IPS-20b (cell line): ENCODE data around the gene ZEB1.

Experiments
- H3K27ac ChIP-seq: one replicate; pipeline ENCODE4 v1.5.1; 2013; ENCODE audit warnings: low read length
- H3K27me3 ChIP-seq: 2 replicates; pipeline ENCODE4 v1.6.1; 2013; ENCODE audit warnings: mild to moderate bottlenecking, low read length, inconsistent platforms; ENCODE audit not compliant: insufficient read depth
- H3K36me3 ChIP-seq: 2 replicates; pipeline ENCODE4 v1.6.1; 2013; ENCODE audit warnings: low read depth, mild to moderate bottlenecking, inconsistent platforms, low read length, moderate library complexity; ENCODE audit not compliant: insufficient read depth
- H3K4me1 ChIP-seq: 2 replicates; pipeline ENCODE4 v1.6.1; 2013; ENCODE audit warnings: mild to moderate bottlenecking, control low read depth, inconsistent platforms, low read length, moderate library complexity; ENCODE audit not compliant: insufficient read depth
- H3K4me3 ChIP-seq: 2 replicates; pipeline ENCODE4 v1.5.1; 2013; ENCODE audit warnings: mild to moderate bottlenecking, low read length, inconsistent platforms
- H3K9ac ChIP-seq: 2 replicates; pipeline ENCODE4 v1.6.1; 2013; ENCODE audit warnings: low read depth, mild to moderate bottlenecking, inconsistent platforms, low read length, moderate library complexity
- H3K9me3 ChIP-seq: 2 replicates; pipeline ENCODE4 v1.6.1; 2013; ENCODE audit warnings: mild to moderate bottlenecking, low read depth, low read length, inconsistent platforms; ENCODE audit not compliant: insufficient read depth

ZEB1 gene

DNA sequence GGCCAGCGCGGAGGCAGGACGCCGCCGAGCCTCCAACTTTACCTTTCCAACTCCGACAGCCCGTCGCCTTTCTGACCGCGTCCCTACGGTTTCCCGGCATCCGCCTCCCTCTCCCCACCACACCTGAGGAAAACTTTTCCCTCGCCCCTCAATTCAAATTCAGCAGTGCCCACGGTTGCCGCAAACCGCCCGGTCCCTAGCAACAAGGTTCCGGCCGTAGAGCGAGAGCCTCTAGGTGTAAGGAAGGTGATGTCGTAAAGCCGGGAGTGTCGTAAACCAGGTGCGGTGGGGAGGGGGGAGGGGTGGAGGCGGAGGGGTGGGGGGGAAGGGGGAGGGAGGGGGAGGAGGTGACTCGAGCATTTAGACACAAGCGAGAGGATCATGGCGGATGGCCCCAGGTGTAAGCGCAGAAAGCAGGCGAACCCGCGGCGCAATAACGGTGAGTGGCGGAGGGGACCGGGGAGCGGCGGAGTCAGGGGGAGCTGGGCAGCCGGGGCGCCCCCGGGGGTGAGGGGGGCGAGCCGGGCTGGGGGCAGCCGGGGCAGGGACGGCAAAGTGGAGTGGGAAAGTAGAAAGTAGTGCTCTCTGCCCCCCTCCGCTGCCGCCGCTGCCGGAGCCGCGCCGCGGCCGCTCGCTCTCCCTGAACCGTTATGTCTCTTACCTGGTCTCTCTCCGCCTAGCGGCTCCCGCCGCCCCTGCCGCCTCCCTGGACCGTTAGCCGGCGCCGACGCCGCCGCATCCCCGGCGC lies at the start of gene ZEB1:
Gene ZEB1, plus strand, starts transcription at position 363 of the 748 bp plus-strand sequence. Its CDS starts 19 bp downstream, at position 382.
- peaks cover 62% of the 10 kb centered on the region for H3K27me3 ChIP-seq
- no peak within 1 kb of the TSS for H3K27ac ChIP-seq
- H3K36me3 ChIP-seq = no peaks in the 10 kb centered on the region
- H3K9me3 ChIP-seq = no peaks in the 10 kb centered on the region
- peak within 1 kb of the TSS; percentile 89 for H3K4me3 ChIP-seq
- H3K4me1 ChIP-seq = peaks cover 7% of the 10 kb centered on the region; the same call in 1 of the 2 replicates
- H3K9ac ChIP-seq = peak within 1 kb of the TSS; percentile 69; the same call in 1 of the 2 replicates

DNA sequence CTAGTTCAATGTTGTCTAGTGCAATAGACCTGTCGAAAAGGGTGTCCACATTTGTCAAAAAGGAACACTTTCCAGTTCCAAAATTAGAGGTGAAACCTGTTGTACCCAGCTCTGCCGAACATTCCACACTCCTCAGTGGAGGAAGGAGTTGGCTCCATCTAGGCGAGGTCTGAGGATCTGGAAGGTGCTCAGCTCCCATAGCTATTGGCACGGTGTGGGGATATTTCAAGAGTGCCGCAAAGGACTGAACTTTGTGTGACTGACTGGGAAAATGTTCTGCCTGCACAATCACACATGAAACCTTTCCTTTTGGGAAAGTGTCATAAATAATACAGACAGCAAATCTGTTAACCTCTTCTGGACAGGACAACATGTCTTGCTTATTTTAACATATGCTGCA lies 48.1 kb upstream of the ZEB1 start:
- Histone ChIP-seq H3K9ac (no peak overlapping the region), H3K27me3 (no peaks in the 10 kb centered on the region), H3K36me3 (no peaks in the 10 kb centered on the region), H3K4me1 (no peaks in the 10 kb centered on the region), H3K27ac (no peak overlapping the region), H3K4me3 (no peak overlapping the region), H3K9me3 (no peaks in the 10 kb centered on the region)

- no peak overlapping the region for H3K27ac ChIP-seq
- H3K4me3 ChIP-seq = no peak overlapping the region
- H3K4me1 ChIP-seq = no peaks in the 10 kb centered on the region
- no peak overlapping the region for H3K9ac ChIP-seq
- H3K9me3 ChIP-seq = no peaks in the 10 kb centered on the region
- H3K27me3 ChIP-seq = no peaks in the 10 kb centered on the region
- H3K36me3 ChIP-seq = no peaks in the 10 kb centered on the region
Measured at GRCh38 chr10:31272841-31273240, 46.2 kb upstream of the ZEB1 start.

- H3K27me3 ChIP-seq = no peaks in the 10 kb centered on the region
- no peak overlapping the region for H3K9ac ChIP-seq
- H3K4me1 ChIP-seq = no peaks in the 10 kb centered on the region
- H3K4me3 ChIP-seq = no peak overlapping the region
- H3K27ac ChIP-seq = no peak overlapping the region
- no peaks in the 10 kb centered on the region for H3K9me3 ChIP-seq
- no peaks in the 10 kb centered on the region for H3K36me3 ChIP-seq
Measured at GRCh38 chr10:31273789-31274188, 45.2 kb upstream of the ZEB1 start.

DNA sequence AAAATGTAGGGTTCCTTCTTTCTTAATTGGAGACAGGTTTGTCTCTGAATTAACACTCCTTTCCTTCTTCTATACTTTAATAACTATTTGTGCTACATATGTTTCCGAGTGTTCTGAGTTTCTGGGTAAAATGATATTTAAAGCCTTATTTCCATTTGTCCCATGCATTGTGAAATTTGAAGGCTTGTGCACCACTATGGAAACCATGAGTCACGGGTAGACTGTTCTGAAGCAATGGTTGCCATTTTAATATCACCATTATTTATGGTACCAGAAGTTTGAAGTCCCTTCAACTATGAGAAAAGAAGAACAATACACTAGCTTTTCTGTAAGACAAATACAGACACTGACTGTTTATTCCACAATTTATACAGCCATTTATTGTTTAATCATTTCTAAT lies 44.7 kb upstream of the ZEB1 start:
- H3K36me3 ChIP-seq = no peaks in the 10 kb centered on the region
- no peaks in the 10 kb centered on the region for H3K4me1 ChIP-seq
- no peaks in the 10 kb centered on the region for H3K27me3 ChIP-seq
- no peak overlapping the region for H3K9ac ChIP-seq
- H3K27ac ChIP-seq = no peak overlapping the region
- no peaks in the 10 kb centered on the region for H3K9me3 ChIP-seq
- no peak overlapping the region for H3K4me3 ChIP-seq

GRCh38 chr10:31278279-31278941 lies 40.6 kb upstream of the ZEB1 start:
- no peaks in the 10 kb centered on the region for H3K9me3 ChIP-seq
- H3K4me1 ChIP-seq = no peaks in the 10 kb centered on the region
- no peak overlapping the region for H3K9ac ChIP-seq
- H3K27ac ChIP-seq = no peak overlapping the region
- no peak overlapping the region for H3K4me3 ChIP-seq
- H3K27me3 ChIP-seq = no peaks in the 10 kb centered on the region
- H3K36me3 ChIP-seq = no peaks in the 10 kb centered on the region

DNA sequence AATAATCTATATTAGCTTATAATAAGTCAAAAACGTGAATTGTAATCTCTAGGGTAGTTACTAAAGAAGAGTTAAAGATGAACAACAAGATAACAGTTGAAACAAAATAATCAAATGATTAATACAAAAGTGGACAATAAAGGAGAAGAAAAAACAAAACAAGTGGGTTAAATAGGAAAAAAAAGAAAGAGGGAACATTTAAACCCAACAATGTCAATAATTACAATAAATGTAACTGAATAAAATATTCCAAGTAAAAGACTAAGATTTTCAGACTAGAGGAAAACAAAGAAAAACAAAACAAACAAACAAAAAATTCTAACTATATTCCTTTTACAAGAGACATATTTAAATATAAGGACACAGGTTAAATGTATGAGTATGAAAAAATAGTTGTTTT lies 38.0 kb upstream of the ZEB1 start:
- no peaks in the 10 kb centered on the region for H3K36me3 ChIP-seq
- no peaks in the 10 kb centered on the region for H3K4me1 ChIP-seq

GRCh38 chr10:31288001-31288400 lies 31.0 kb upstream of the ZEB1 start:
- Histone ChIP-seq H3K9ac (no peak overlapping the region), H3K9me3 (no peaks in the 10 kb centered on the region), H3K4me3 (no peak overlapping the region), H3K27me3 (no peaks in the 10 kb centered on the region), H3K27ac (no peak overlapping the region), H3K36me3 (no peaks in the 10 kb centered on the region), H3K4me1 (no peaks in the 10 kb centered on the region)

More for the DNA sequence above, 38.0 kb upstream of the ZEB1 start:
- H3K9ac ChIP-seq = no peak overlapping the region
- no peak overlapping the region for H3K27ac ChIP-seq
- H3K9me3 ChIP-seq = no peaks in the 10 kb centered on the region
- H3K4me3 ChIP-seq = no peak overlapping the region
- no peaks in the 10 kb centered on the region for H3K27me3 ChIP-seq

DNA sequence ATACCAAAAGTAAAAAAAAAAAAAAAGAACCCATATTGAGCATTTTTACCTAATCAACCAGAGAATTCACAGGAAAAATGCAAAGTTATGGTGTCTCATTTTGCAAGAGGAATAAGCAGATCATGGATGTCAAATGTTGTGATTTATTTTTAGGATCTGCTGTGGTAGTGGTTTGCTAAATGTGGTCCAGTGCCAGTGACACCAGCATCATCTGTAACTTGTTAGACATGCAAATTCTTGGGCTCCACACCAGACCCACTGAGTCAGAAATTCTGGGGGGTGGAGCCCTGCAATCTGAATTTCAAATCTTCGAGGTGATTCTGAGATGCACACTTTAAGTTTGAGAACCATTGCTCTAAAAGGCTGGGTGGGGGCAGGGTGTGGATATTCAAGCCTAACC lies 30.1 kb upstream of the ZEB1 start:
- H3K36me3 ChIP-seq = no peaks in the 10 kb centered on the region
- no peak overlapping the region for H3K9ac ChIP-seq
- H3K4me3 ChIP-seq = no peak overlapping the region
- no peaks in the 10 kb centered on the region for H3K27me3 ChIP-seq
- no peaks in the 10 kb centered on the region for H3K9me3 ChIP-seq
- H3K4me1 ChIP-seq = no peaks in the 10 kb centered on the region
- H3K27ac ChIP-seq = no peak overlapping the region

DNA sequence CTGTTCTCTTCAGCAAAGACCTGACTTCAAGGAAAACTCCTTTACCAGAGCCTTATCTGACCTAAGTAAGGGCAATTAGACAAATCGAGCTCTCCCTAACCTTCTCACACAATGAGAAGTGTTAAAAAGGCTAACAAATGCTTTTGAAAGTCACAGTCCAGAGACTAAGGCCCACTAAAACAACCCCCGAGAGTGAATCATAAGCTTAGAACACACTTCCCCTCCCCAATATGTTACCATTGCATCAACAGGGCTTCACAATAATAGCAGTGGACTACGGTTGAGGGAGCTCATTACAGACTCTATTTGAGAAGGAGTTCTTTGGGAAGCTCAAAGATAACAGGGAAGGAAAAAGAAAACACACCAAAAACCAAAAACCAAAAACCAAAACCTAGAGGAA lies 28.6 kb upstream of the ZEB1 start:
- Histone ChIP-seq H3K9ac (no peak overlapping the region), H3K36me3 (no peaks in the 10 kb centered on the region), H3K9me3 (no peaks in the 10 kb centered on the region), H3K4me3 (no peak overlapping the region), H3K27ac (no peak overlapping the region), H3K27me3 (no peaks in the 10 kb centered on the region), H3K4me1 (no peaks in the 10 kb centered on the region)

GRCh38 chr10:31291123-31291522 lies 27.9 kb upstream of the ZEB1 start:
- no peaks in the 10 kb centered on the region for H3K9me3 ChIP-seq
- no peak overlapping the region for H3K9ac ChIP-seq
- no peak overlapping the region for H3K4me3 ChIP-seq
- no peaks in the 10 kb centered on the region for H3K27me3 ChIP-seq
- no peaks in the 10 kb centered on the region for H3K36me3 ChIP-seq
- no peaks in the 10 kb centered on the region for H3K4me1 ChIP-seq
- H3K27ac ChIP-seq = no peak overlapping the region

GRCh38 chr10:31294558-31294957 lies 24.5 kb upstream of the ZEB1 start:
- Histone ChIP-seq H3K36me3 (no peaks in the 10 kb centered on the region), H3K4me3 (no peak overlapping the region), H3K4me1 (no peaks in the 10 kb centered on the region), H3K27ac (no peak overlapping the region), H3K9me3 (no peaks in the 10 kb centered on the region), H3K27me3 (no peaks in the 10 kb centered on the region), H3K9ac (no peak overlapping the region)
